Measurements from ENCODE around the gene CDHR1.

- TF ChIP-seq POLR2AphosphoS5 (IDR thresholded peaks at IDR 0.05; ENCODE audit: borderline replicate concordance, low read depth, low read length): no peak
- no peak for TF ChIP-seq EZH2 (IDR thresholded peaks at IDR 0.05)
Measured at GRCh38 chr10:84200537-84201243, 6.4 kb downstream of the CDHR1 start.

Data from SK-N-MC (cell line).